Testis (tissue), 2 donors: ENCODE data around the gene KLC1.

Source experiments
- POLR2A ChIP-seq: fragments of 450-650 bp; IDR thresholded peaks from one replicate; pipeline ENCODE4 v1.6.1; 2017; ENCODE audit warnings: antibody characterized with exemption, mild to moderate bottlenecking, moderate library complexity
- TF ChIP-seq, protein P1 (sequence below), 3 experiments: fragments of 450-650 bp in 2 of 3; fragments of 200-600 bp in 1 of 3; sonication (generic) in 1 of 3; IDR thresholded peaks; one replicate each; pipeline ENCODE4 v1.5.1; 2016 to 2019; ENCODE audit warnings: antibody characterized with exemption in 3 of 3, mild to moderate bottlenecking in 2 of 3, moderate library complexity in 1 of 3

DNA sequence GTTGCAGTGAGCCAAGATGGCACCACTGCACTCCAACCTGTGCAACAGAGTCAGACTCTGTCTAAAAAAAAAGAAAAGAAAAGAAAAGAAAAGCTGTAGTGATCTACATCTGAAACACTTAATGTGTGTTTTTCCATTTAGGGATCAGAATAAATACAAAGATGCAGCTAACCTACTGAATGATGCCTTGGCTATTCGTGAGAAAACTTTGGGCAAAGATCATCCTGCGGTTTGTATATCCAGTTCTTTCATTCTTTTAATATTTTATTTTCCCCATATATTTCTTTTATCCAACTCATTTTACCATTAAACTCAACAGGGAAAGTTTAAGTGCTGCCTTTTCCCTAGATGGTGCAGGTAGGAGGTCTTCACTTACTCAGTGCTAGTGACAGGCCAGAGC is 40.4 kb downstream of the KLC1 start:
- TF ChIP-seq, protein P1, sequence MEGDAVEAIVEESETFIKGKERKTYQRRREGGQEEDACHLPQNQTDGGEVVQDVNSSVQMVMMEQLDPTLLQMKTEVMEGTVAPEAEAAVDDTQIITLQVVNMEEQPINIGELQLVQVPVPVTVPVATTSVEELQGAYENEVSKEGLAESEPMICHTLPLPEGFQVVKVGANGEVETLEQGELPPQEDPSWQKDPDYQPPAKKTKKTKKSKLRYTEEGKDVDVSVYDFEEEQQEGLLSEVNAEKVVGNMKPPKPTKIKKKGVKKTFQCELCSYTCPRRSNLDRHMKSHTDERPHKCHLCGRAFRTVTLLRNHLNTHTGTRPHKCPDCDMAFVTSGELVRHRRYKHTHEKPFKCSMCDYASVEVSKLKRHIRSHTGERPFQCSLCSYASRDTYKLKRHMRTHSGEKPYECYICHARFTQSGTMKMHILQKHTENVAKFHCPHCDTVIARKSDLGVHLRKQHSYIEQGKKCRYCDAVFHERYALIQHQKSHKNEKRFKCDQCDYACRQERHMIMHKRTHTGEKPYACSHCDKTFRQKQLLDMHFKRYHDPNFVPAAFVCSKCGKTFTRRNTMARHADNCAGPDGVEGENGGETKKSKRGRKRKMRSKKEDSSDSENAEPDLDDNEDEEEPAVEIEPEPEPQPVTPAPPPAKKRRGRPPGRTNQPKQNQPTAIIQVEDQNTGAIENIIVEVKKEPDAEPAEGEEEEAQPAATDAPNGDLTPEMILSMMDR (IDR thresholded peaks at IDR 0.05): no peak
- no peak for TF ChIP-seq POLR2A
